HCT116 (cell line): Measurements from ENCODE around the gene COL9A2. TPM values are rescaled to one million over a fixed set of nuclear protein-coding genes. Genes with fewer than 3 reads are reported as not detected.

Experiments
- ATAC-seq: fragments of 200-7000 bp; cut with Tn5 transposase; 2 replicates; pipeline ENCODE4 v1.9.1; 2020; ENCODE audit warnings: mild to moderate bottlenecking, moderate library complexity
- BruUV-seq: library from RNA; stranded (reverse); fragments of 400-500 nt; replicated peaks from 2 replicates; lab custom pipeline; 2021; lab: Mats Ljungman, UMichigan
- CTCF ChIA-PET: fragments of 300-600 bp; sonication (Branson Sonifier 250); formaldehyde crosslinking; loops from one replicate; lab custom pipeline; 2021; ENCODE audit warnings: antibody characterized with exemption; lab: Charles Lee
- POLR2A ChIA-PET: fragments of 300-600, 350-600 bp; sonication (Branson Sonifier 250); formaldehyde crosslinking; loops from one replicate; lab custom pipeline; 2021; ENCODE audit warnings: antibody characterized with exemption; lab: Charles Lee
- RAD21 ChIA-PET, 2 experiments: fragments of 300-600 bp; sonication (Branson Sonifier 250); formaldehyde crosslinking; loops; one replicate each; lab custom pipeline; 2023; ENCODE audit warnings: low total read pairs in 2 of 2; ENCODE audit not compliant: uncharacterized antibody in 2 of 2, unreplicated experiment in 2 of 2, low non-redundant PET in 1 of 2; lab: Charles Lee
- DNase-seq: peaks from one replicate; pipeline ENCODE4 v3.0.0-alpha.2; 2010; ENCODE audit warnings: low read depth, low spot score
- H2AFZ ChIP-seq: fragments of 200-600 bp; shearing (Covaris generic), sonication (generic); 2 replicates; pipeline ENCODE4 v1.6.1; 2017; ENCODE audit warnings: low read depth, mixed run types, mixed read lengths, antibody characterized with exemption, low read length; ENCODE audit not compliant: poor library complexity, severe bottlenecking
- H3K27ac ChIP-seq: 2 replicates; pipeline ENCODE4 v1.5.1; 2012; ENCODE audit warnings: low read depth, low read length
- H3K27me3 ChIP-seq: fragments of 200-600 bp; sonication (generic); 2 replicates; pipeline ENCODE4 v1.6.1; 2016; ENCODE audit warnings: mixed run types, low read length, mixed read lengths; ENCODE audit not compliant: insufficient read depth
- H3K36me3 ChIP-seq, 2 experiments: fragments of 200-500 bp in 1 of 2; fragments of 200-600 bp in 1 of 2; sonication (Bioruptor generic) in 1 of 2; sonication (generic) in 1 of 2; 2 replicates each; pipeline versions ENCODE4 v1.5.1 to v1.6.1; 2014 to 2016; ENCODE audit warnings: low read length in 2 of 2, inconsistent platforms in 1 of 2, mixed read lengths in 1 of 2, mixed run types in 1 of 2; ENCODE audit not compliant: insufficient read depth in 2 of 2, control insufficient read depth in 1 of 2
- H3K4me1 ChIP-seq, 2 experiments: fragments of 200-600 bp in 1 of 2; sonication (generic) in 1 of 2; 2 replicates each; pipeline versions ENCODE4 v1.5.1 to v1.6.1; 2012 to 2017; ENCODE audit warnings: low read length in 2 of 2, inconsistent platforms in 1 of 2, mild to moderate bottlenecking in 1 of 2, mixed read lengths in 1 of 2, mixed run types in 1 of 2, moderate library complexity in 1 of 2; ENCODE audit not compliant: insufficient read depth in 2 of 2, control insufficient read depth in 1 of 2
- H3K4me2 ChIP-seq: fragments of 200-600 bp; sonication (generic); 2 replicates; pipeline ENCODE4 v1.6.1; 2017; ENCODE audit warnings: mixed run types, low read length, mixed read lengths
- H3K4me3 ChIP-seq, 2 experiments: fragments of 200-600 bp in 1 of 2; sonication (generic) in 1 of 2; replicated peaks in 1 of 2; 2 replicates each; pipeline ENCODE4 v1.5.1; 2011 to 2016; ENCODE audit warnings: low read length in 2 of 2, control low read depth in 1 of 2, low read depth in 1 of 2, mild to moderate bottlenecking in 1 of 2, mixed read lengths in 1 of 2, mixed run types in 1 of 2
- H3K79me2 ChIP-seq: fragments of 200-600 bp; sonication (generic); 2 replicates; pipeline ENCODE4 v1.6.1; 2017; ENCODE audit warnings: mild to moderate bottlenecking, mixed run types, low read length, moderate library complexity, mixed read lengths; ENCODE audit not compliant: insufficient read depth
- H3K9ac ChIP-seq: fragments of 200-600 bp; sonication (generic); 2 replicates; pipeline ENCODE4 v1.6.1; 2016; ENCODE audit warnings: low read length, mixed read lengths
- H3K9me2 ChIP-seq: fragments of 200-600 bp; sonication (generic), shearing (Covaris generic); 2 replicates; pipeline ENCODE4 v1.6.1; 2017; ENCODE audit warnings: mixed run types, mild to moderate bottlenecking, moderate library complexity; ENCODE audit not compliant: insufficient read depth
- H3K9me3 ChIP-seq, 2 experiments: fragments of 200-500 bp in 1 of 2; fragments of 200-600 bp in 1 of 2; sonication (Bioruptor generic) in 1 of 2; sonication (generic) in 1 of 2; 2 replicates each; pipeline ENCODE4 v1.6.1; 2014 to 2017; ENCODE audit warnings: low read length in 2 of 2, mixed read lengths in 2 of 2, inconsistent platforms in 1 of 2, low read depth in 1 of 2, mild to moderate bottlenecking in 1 of 2, mixed run types in 1 of 2, moderate library complexity in 1 of 2; ENCODE audit not compliant: control insufficient read depth in 1 of 2, insufficient read depth in 1 of 2
- H4K20me1 ChIP-seq: fragments of 200-600 bp; sonication (generic), shearing (Covaris generic); 2 replicates; pipeline ENCODE4 v1.6.1; 2017; ENCODE audit warnings: mixed run types, mild to moderate bottlenecking, moderate library complexity; ENCODE audit not compliant: insufficient read depth
- CEBPB ChIP-seq: IDR thresholded peaks from 2 replicates; pipeline ENCODE4 v1.6.1; 2012; ENCODE audit warnings: low read depth
- EGR1 ChIP-seq: IDR thresholded peaks from 2 replicates; pipeline ENCODE4 v1.6.1; 2012; ENCODE audit warnings: low read depth
- FOSL1 ChIP-seq: IDR thresholded peaks from 2 replicates; pipeline ENCODE4 v1.6.1; 2012; ENCODE audit warnings: low read depth
- RAD21 ChIP-seq: IDR thresholded peaks from 2 replicates; pipeline ENCODE4 v1.6.1; 2012; ENCODE audit warnings: low read depth, mild to moderate bottlenecking
- SP1 ChIP-seq: IDR thresholded peaks from 2 replicates; pipeline ENCODE4 v1.6.1; 2012; ENCODE audit warnings: low read depth
- TCF7L2 ChIP-seq: IDR thresholded peaks from 2 replicates; pipeline ENCODE4 v1.7.0; 2011; ENCODE audit warnings: borderline replicate concordance, inconsistent platforms; ENCODE audit not compliant: insufficient read depth, insufficient read length; ENCODE audit errors: extremely low read depth
- intact Hi-C: fragments of 100-400 bp; cut with micrococcal nuclease; formaldehyde crosslinking; loops from 2 replicates; pipeline ENCODE4 v1.10.0; 2022
- total RNA-seq: library from RNA; stranded (reverse); gene quantifications from one replicate; pipeline ENCODE4 v1.2.1, GENCODE V29; 2021; ENCODE audit not compliant: unreplicated experiment
- TF ChIP-seq, protein P1 (sequence below): IDR thresholded peaks from 2 replicates; pipeline ENCODE4 v1.6.1; 2012; ENCODE audit warnings: low read depth
- TF ChIP-seq, protein P2 (sequence below): IDR thresholded peaks from 2 replicates; pipeline ENCODE4 v1.6.1; 2012
- TF ChIP-seq, protein P3 (sequence below), 3 experiments: fragments of 200-600 bp in 1 of 3; sonication (generic) in 1 of 3; IDR thresholded peaks in 2 of 3; conservative IDR thresholded peaks in 1 of 3; 2 replicates each; pipeline ENCODE4 v1.5.1; 2012 to 2017; ENCODE audit warnings: low read depth in 2 of 3, low read length in 2 of 3, antibody characterized with exemption in 1 of 3, borderline replicate concordance in 1 of 3, control low read depth in 1 of 3, mild to moderate bottlenecking in 1 of 3, mixed read lengths in 1 of 3, mixed run types in 1 of 3, moderate library complexity in 1 of 3; ENCODE audit not compliant: insufficient read depth in 1 of 3

COL9A2 gene
- total RNA-seq, 1 experiment from 2014 or later = 2.4 TPM

DNA sequence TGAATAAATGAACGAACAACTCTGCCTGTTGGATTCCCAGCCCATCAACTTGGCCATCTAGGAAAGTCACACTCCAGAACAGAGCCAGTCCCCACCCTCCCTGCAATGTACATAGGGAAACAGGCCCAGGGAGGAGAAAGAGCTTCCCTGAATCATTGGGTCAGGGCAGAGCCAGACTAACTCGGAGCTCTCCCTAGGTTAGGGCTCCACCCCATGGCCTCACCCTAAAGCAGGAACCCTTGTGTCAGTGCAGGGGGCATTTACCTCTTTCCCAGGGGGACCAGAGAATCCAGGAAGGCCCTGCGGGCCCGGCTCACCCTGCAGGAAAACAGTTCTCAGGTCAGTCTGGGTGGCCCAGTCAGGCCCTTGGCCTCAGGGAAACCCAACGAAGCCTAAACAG is 11.6 kb downstream of the COL9A2 start:
- peak overlapping the region; percentile 6 for H2AFZ ChIP-seq
- no peak for DNase-seq
- POLR2A ChIA-PET = interaction anchor here (0.6 kb wide), 1 partner anchor 10 kb away, joined by 3 read pairs; no protein-coding TSS in a partner anchor

DNA sequence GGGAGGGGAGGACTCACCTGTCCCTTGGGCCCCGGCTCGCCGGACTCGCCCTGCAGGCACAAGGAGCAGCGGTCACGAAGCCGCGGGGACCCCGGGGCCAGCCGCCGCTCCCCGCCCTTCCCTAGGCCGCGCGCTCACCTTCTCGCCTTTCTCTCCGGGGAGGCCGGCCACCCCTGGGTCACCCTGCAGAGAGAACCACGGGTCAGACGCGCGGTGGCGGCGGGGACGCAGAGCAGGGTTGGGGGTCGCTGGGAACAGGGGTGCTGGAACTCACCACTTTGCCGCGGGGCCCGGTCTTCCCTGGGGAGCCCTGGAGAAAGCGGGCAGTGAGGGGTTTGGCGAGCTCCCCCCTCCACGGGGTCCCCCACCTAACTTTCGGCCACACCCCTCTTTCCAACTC is 13.3 kb downstream of the COL9A2 start:
- DNase-seq = no peak
- Histone ChIP-seq H3K4me3 (no peak overlapping the region), H3K9me3 (no peaks in the 10 kb centered on the region), H3K79me2 (no peaks in the 10 kb centered on the region), H3K9me2 (no peaks in the 10 kb centered on the region), H2AFZ (no peak overlapping the region), H3K4me2 (no peak overlapping the region), H3K27ac (no peak overlapping the region), H3K27me3 (no peaks in the 10 kb centered on the region), H3K9ac (no peak overlapping the region), H3K36me3 (no peaks in the 10 kb centered on the region), H4K20me1 (no peaks in the 10 kb centered on the region), H3K4me1 (peaks cover 16 to 21% of the 10 kb centered on the region in 2 experiments)
- ChIA-PET CTCF (no interaction called here), RAD21 (no interaction called here), POLR2A (no interaction called here)
- TF ChIP-seq, protein P1, sequence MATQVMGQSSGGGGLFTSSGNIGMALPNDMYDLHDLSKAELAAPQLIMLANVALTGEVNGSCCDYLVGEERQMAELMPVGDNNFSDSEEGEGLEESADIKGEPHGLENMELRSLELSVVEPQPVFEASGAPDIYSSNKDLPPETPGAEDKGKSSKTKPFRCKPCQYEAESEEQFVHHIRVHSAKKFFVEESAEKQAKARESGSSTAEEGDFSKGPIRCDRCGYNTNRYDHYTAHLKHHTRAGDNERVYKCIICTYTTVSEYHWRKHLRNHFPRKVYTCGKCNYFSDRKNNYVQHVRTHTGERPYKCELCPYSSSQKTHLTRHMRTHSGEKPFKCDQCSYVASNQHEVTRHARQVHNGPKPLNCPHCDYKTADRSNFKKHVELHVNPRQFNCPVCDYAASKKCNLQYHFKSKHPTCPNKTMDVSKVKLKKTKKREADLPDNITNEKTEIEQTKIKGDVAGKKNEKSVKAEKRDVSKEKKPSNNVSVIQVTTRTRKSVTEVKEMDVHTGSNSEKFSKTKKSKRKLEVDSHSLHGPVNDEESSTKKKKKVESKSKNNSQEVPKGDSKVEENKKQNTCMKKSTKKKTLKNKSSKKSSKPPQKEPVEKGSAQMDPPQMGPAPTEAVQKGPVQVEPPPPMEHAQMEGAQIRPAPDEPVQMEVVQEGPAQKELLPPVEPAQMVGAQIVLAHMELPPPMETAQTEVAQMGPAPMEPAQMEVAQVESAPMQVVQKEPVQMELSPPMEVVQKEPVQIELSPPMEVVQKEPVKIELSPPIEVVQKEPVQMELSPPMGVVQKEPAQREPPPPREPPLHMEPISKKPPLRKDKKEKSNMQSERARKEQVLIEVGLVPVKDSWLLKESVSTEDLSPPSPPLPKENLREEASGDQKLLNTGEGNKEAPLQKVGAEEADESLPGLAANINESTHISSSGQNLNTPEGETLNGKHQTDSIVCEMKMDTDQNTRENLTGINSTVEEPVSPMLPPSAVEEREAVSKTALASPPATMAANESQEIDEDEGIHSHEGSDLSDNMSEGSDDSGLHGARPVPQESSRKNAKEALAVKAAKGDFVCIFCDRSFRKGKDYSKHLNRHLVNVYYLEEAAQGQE = no peak
- TF ChIP-seq SP1 (no peak), TCF7L2 (no peak), CEBPB (no peak), FOSL1 (no peak)
- BruUV-seq = no TSS peak
- no peak for ATAC-seq
- intact Hi-C loops = no loop called here

More for the DNA sequence above, 11.6 kb downstream of the COL9A2 start:
- H3K9me2 ChIP-seq = no peaks in the 10 kb centered on the region
- CTCF ChIA-PET = interaction anchor here (0.8 to 1.9 kb wide), 5 partner anchors 10 to 227 kb away, joined by 3 to 21 read pairs (median 6); no protein-coding TSS in a partner anchor
- H3K4me1 ChIP-seq = peaks cover 16 to 21% of the 10 kb centered on the region in 2 experiments
- H3K27me3 ChIP-seq = no peaks in the 10 kb centered on the region
- no peaks in the 10 kb centered on the region for H3K79me2 ChIP-seq
- H3K4me3 ChIP-seq = no peak overlapping the region
- ATAC-seq = peak; percentile 68
- H3K9me3 ChIP-seq = no peaks in the 10 kb centered on the region
- no peaks in the 10 kb centered on the region for H3K36me3 ChIP-seq
- BruUV-seq = no TSS peak
- H3K9ac ChIP-seq = peak overlapping the region; percentile 12; the same call in 1 of the 2 replicates
- TF ChIP-seq, protein P2, sequence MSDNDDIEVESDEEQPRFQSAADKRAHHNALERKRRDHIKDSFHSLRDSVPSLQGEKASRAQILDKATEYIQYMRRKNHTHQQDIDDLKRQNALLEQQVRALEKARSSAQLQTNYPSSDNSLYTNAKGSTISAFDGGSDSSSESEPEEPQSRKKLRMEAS = no peak
- TF ChIP-seq, protein P3, sequence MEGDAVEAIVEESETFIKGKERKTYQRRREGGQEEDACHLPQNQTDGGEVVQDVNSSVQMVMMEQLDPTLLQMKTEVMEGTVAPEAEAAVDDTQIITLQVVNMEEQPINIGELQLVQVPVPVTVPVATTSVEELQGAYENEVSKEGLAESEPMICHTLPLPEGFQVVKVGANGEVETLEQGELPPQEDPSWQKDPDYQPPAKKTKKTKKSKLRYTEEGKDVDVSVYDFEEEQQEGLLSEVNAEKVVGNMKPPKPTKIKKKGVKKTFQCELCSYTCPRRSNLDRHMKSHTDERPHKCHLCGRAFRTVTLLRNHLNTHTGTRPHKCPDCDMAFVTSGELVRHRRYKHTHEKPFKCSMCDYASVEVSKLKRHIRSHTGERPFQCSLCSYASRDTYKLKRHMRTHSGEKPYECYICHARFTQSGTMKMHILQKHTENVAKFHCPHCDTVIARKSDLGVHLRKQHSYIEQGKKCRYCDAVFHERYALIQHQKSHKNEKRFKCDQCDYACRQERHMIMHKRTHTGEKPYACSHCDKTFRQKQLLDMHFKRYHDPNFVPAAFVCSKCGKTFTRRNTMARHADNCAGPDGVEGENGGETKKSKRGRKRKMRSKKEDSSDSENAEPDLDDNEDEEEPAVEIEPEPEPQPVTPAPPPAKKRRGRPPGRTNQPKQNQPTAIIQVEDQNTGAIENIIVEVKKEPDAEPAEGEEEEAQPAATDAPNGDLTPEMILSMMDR (IDR thresholded peaks at IDR 0.05 in 2 of 3, conservative IDR thresholded peaks at IDR 0.05 in 1 of 3; ENCODE audit: borderline replicate concordance in 1 of 3, insufficient read depth in 1 of 3, low read depth in 2 of 3, low read length in 2 of 3) = peak in 2 of 3 experiments; percentile 24 to 35; a peak in 2 of 6 replicates
- TF ChIP-seq EGR1 = no peak
- peak; percentile 69 for TF ChIP-seq RAD21
- TF ChIP-seq CEBPB = no peak
- H4K20me1 ChIP-seq = no peaks in the 10 kb centered on the region
- H3K4me2 ChIP-seq = peak overlapping the region; percentile 48
- RAD21 ChIA-PET = interaction anchor here (0.8 to 1.5 kb wide), 4 partner anchors 33 to 154 kb away, joined by 3 to 9 read pairs (median 4); no protein-coding TSS in a partner anchor
- H3K27ac ChIP-seq = peak overlapping the region; percentile 62
- intact Hi-C loops = no loop called here
